Astrocyte of the spinal cord (primary cell): Measurements from ENCODE around the gene TERT.
"Not testable (repeated sequence)": the region's sequence is repeated elsewhere in the genome, so short reads cannot be mapped to it uniquely, and the experiment has no call there.

Source experiments
- DNase-seq: peaks from one replicate; pipeline ENCODE4 v3.0.0; 2011; ENCODE audit warnings: low read depth, low spot score
- H3K4me3 ChIP-seq: 2 replicates; pipeline ENCODE4 v1.5.1; 2011; ENCODE audit warnings: low read depth, mild to moderate bottlenecking, low read length, moderate library complexity
- in situ Hi-C: cut with HindIII; loops from 2 replicates; pipeline ENCODE4 v1.10.0; 2017; ENCODE audit warnings: low sequenced_read_pairs
- TF ChIP-seq, protein P1 (sequence below): IDR thresholded peaks from 2 replicates; pipeline ENCODE4 v1.5.1; 2012; ENCODE audit warnings: low read depth, mild to moderate bottlenecking, low read length, inconsistent platforms

TERT gene

DNA sequence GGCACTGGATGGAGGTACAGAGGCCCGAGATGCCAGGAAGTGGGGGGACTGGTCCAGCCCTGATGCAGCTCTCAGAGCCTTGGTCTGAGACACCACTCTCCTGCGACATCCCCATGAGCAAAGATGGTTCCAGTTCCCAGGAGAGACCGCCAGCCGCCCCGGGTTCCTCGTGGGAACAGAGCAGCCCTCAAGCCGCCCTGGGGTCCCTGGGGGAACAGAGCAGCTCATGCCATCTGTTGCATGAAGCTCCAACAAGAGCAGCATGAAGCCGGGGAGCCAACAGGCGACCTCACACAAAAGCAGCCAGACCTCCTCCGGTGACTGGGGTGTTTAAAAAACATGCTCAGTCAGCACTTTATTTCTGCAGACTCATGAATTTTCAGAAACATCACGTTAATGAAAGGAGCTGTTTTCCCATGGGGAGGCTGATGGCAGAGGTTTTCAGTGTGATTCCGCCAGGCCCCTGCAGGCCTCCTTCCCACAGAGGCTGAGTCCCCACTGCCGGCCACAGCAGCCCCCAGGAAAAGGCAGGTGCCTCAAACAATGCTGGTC, 63.4 kb downstream of the TERT start:
- TF ChIP-seq, protein P1, sequence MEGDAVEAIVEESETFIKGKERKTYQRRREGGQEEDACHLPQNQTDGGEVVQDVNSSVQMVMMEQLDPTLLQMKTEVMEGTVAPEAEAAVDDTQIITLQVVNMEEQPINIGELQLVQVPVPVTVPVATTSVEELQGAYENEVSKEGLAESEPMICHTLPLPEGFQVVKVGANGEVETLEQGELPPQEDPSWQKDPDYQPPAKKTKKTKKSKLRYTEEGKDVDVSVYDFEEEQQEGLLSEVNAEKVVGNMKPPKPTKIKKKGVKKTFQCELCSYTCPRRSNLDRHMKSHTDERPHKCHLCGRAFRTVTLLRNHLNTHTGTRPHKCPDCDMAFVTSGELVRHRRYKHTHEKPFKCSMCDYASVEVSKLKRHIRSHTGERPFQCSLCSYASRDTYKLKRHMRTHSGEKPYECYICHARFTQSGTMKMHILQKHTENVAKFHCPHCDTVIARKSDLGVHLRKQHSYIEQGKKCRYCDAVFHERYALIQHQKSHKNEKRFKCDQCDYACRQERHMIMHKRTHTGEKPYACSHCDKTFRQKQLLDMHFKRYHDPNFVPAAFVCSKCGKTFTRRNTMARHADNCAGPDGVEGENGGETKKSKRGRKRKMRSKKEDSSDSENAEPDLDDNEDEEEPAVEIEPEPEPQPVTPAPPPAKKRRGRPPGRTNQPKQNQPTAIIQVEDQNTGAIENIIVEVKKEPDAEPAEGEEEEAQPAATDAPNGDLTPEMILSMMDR = no peak
- no peak for DNase-seq
- no peak overlapping the region for H3K4me3 ChIP-seq
- in situ Hi-C loops = no loop called here

GRCh38 chr5:1230551-1230950, 64.3 kb downstream of the TERT start:
- TF ChIP-seq, protein P1 = no peak
- in situ Hi-C loops = no loop called here
- DNase-seq = no peak
- H3K4me3 ChIP-seq = no peak overlapping the region

DNA sequence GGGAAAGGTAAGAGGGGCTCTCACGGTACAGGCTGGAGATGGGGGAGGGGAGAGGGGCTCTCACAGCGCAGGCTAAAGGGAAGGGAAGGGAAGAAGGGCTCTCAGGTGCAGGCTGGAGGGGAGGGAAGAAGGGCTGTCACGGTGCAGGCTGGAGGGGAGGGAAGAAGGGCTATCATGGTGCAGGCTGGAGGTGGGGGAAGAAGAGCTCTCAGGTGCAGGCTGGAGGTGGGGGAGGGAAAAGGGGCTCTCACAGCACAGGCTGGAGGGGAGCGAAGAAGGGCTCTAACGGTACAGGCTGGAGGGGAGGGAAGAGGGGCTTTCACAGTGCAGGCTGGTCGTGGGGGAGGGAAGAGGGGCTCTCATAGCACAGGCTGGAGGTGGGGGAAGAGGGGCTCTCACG, 65.0 kb downstream of the TERT start:
- TF ChIP-seq, protein P1 = no peak
- no peak for DNase-seq
- no peak overlapping the region for H3K4me3 ChIP-seq
- in situ Hi-C loops = no loop called here

GRCh38 chr5:1229023-1229422, 65.8 kb downstream of the TERT start:
- DNase-seq, in situ Hi-C loops, H3K4me3 ChIP-seq: not testable (repeated sequence)

DNA sequence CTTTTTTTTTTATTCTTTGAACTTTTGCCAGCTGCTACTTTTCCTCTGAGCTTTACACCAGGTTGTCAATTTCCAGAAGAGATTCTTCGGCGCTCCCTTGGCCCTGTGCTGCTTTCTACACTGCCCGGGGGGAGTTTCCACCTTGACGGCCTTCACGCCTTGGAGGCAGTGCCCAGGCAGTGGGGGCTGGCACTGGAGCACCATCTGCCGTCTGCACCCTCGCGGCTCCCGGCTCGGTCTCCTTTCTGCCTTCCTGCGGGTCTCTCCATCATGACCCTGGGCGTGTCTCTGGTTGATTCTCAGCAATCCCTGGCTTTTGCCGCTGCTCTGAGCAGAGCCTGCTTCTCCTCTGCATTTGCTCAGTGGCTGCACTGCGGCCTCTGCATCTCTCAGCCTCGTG, 66.7 kb downstream of the TERT start:
- TF ChIP-seq, protein P1 = no peak
- in situ Hi-C loops = no loop called here
- no peak overlapping the region for H3K4me3 ChIP-seq
- DNase-seq = no peak

DNA sequence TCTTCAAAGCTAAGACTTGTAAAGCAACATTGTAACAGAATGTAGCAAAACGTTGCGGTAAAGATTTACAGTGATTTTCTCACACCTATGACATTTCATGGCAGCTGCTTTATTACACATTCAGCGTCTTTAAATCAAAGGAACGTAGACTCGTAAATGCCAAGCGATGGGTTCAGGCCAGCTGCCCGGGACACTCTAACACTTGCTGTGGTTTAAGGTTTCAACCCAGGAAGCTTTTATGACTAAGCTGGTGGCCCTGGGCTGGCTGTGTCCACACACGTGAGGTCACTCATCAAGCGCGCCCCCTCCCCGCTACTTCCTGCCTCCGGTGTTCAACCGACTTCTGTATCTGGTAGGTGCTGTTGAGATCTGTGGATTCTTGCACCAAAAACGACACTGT, 67.2 kb downstream of the TERT start:
- TF ChIP-seq, protein P1 = no peak

DNA sequence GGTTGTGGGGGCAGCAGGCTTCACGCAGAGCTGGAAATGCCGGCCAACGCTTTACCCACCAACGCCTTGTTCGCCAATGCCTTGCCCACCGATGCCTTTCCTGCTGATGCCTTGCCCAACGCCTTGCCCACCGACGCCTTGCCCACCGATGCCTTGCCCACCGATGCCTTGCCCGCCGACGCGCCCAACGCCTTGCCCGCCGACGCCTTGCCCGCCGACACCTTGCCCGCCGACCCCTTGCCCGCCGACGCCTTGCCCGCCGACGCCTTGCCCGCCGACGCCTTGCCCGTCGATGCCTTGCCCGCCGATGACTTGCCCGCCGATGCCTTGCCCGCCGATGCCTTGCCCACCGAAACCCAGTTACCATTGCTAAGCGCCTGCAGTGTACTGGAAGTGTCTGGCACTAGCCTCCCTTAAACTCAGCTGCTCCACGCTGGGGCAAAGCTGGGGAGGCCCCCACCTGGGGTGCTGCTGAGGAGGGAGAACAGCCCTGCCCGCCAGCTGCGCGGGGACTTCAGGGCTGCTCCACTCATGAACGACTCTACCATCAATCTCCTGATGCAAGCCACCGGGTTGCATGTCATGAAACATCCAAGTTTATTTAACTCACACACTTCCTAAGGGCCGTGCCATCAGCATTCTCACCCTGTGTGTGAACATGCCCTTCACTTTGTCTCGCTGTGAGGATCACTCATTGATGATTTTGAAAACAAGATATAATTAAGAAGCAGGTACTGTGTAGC, 67.9 kb downstream of the TERT start:
- no peak for DNase-seq
- no peak overlapping the region for H3K4me3 ChIP-seq
- TF ChIP-seq, protein P1 = no peak
- in situ Hi-C loops = no loop called here

More for the DNA sequence above, 67.2 kb downstream of the TERT start:
- in situ Hi-C loops = no loop called here
- no peak for DNase-seq
- no peak overlapping the region for H3K4me3 ChIP-seq
